GM23248 (cell line): ENCODE results near the gene DCAF4. TPM values are rescaled to one million over a fixed set of nuclear protein-coding genes. Genes with fewer than 3 reads are reported as not detected.

Experiments used
- DNase-seq: peaks from one replicate; pipeline ENCODE4 v3.0.0-alpha.2; 2015
- H2AFZ ChIP-seq: fragments of 200-600 bp; sonication (generic); 2 replicates; pipeline ENCODE4 v1.6.1; 2016; ENCODE audit warnings: antibody characterized with exemption
- H3F3A ChIP-seq: fragments of 200-600 bp; sonication (generic); 2 replicates; pipeline ENCODE4 v1.6.1; 2016; ENCODE audit warnings: mild to moderate bottlenecking, antibody characterized with exemption, mixed run types; ENCODE audit not compliant: insufficient read depth
- H3K27ac ChIP-seq: fragments of 200-600 bp; sonication (generic); 2 replicates; pipeline ENCODE4 v1.5.1; 2016; ENCODE audit warnings: mild to moderate bottlenecking
- H3K27me3 ChIP-seq: fragments of 200-600 bp; sonication (generic); replicated peaks from 2 replicates; pipeline ENCODE4 v1.6.1; 2016; ENCODE audit warnings: mild to moderate bottlenecking; ENCODE audit not compliant: insufficient read depth
- H3K36me3 ChIP-seq: fragments of 200-600 bp; sonication (generic); 2 replicates; pipeline ENCODE4 v1.6.1; 2016; ENCODE audit warnings: low read depth, mild to moderate bottlenecking
- H3K4me1 ChIP-seq: fragments of 200-600 bp; sonication (generic); 2 replicates; pipeline ENCODE4 v1.6.1; 2016; ENCODE audit warnings: mild to moderate bottlenecking; ENCODE audit not compliant: insufficient read depth
- H3K4me2 ChIP-seq: fragments of 200-600 bp; sonication (generic); one replicate; pipeline ENCODE4 v1.6.1; 2016; ENCODE audit warnings: mild to moderate bottlenecking; ENCODE audit not compliant: unreplicated experiment
- H3K4me3 ChIP-seq: fragments of 200-600 bp; sonication (generic); 2 replicates; pipeline ENCODE4 v1.5.1; 2016; ENCODE audit warnings: mild to moderate bottlenecking
- H3K79me2 ChIP-seq: fragments of 200-600 bp; sonication (generic); 2 replicates; pipeline ENCODE4 v1.6.1; 2016; ENCODE audit warnings: mild to moderate bottlenecking; ENCODE audit not compliant: insufficient read depth
- H3K9ac ChIP-seq: fragments of 200-600 bp; sonication (generic); 2 replicates; pipeline ENCODE4 v1.6.1; 2016; ENCODE audit warnings: mild to moderate bottlenecking
- H3K9me2 ChIP-seq: fragments of 200-600 bp; sonication (generic); 2 replicates; pipeline ENCODE4 v1.6.1; 2016; ENCODE audit warnings: mixed run types, mild to moderate bottlenecking, moderate library complexity; ENCODE audit not compliant: insufficient read depth
- H3K9me3 ChIP-seq: fragments of 200-600 bp; sonication (generic); one replicate; pipeline ENCODE4 v1.6.1; 2017; ENCODE audit warnings: low read depth
- H4K20me1 ChIP-seq: fragments of 200-600 bp; sonication (generic); 2 replicates; pipeline ENCODE4 v1.6.0; 2016; ENCODE audit not compliant: insufficient read depth
- EZH2 ChIP-seq: fragments of 200-600 bp; sonication (generic); IDR thresholded peaks from 2 replicates; pipeline ENCODE4 v1.6.1; 2018; ENCODE audit warnings: antibody characterized with exemption, mild to moderate bottlenecking; ENCODE audit not compliant: insufficient read depth, poor library complexity, severe bottlenecking
- EZH2phosphoT487 ChIP-seq: fragments of 200-600 bp; sonication (generic); IDR thresholded peaks from 2 replicates; pipeline ENCODE4 v1.6.1; 2018; ENCODE audit warnings: antibody characterized with exemption, moderate library complexity, mild to moderate bottlenecking, low read depth; ENCODE audit not compliant: insufficient read depth
- WGBS, 2 experiments: methylation state at CpG; one replicate each; pipeline ENCODE4 v1.1.6; 2015 to 2017; ENCODE audit warnings: low lambda C conversion rate in 2 of 2, low coverage in 1 of 2; ENCODE audit errors: missing lambda C conversion rate in 2 of 2; 5-methylcytosine and 5-hydroxymethylcytosine counted together
- in situ Hi-C: fragments of 300-500 bp; cut with MboI; formaldehyde crosslinking; loops from 2 replicates; pipeline ENCODE4 v1.15.0; 2020
- polyA plus RNA-seq: library from polyadenylated mRNA; unstranded; fragments of >200 nt; fragmentation: Nextera tagmentation; extraction: Ambion mirVana; gene quantifications from 2 replicates; pipeline ENCODE4 v1.2.1, GENCODE V29; 2016
- total RNA-seq: library from RNA; depleted of rRNA; stranded (reverse); fragments of >200 nt; shearing (Covaris generic); gene quantifications from 2 replicates; pipeline ENCODE4 v1.2.3, GENCODE V29; 2014

The DCAF4 gene
- total and polyA plus RNA-seq, 2 experiments from 2014 or later = 17.1 to 20.4 TPM

DNA sequence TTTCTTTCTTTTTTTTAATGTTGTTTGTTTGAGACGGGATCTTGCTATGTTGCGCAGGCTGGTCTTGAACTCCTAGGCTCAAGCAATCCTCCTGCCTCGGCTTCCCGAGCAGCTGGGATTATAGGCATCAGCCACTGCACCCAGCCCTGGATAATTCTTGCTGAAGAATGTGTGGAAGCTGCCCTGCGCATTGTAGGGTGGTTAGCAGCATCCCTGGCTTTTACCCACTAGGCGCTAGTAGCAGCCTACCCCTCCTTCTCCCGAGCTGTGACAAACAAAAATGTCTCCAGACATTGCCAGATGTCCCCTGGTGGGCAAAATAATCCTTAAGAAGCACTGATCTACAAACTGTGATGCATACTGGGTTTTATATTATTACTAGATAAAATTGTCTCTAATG is 6.6 kb downstream of the DCAF4 start:
- Histone ChIP-seq H3F3A (no peaks in the 10 kb centered on the region), H3K4me2 (no peak overlapping the region), H3K9me2 (no peaks in the 10 kb centered on the region), H3K4me3 (no peak overlapping the region), H3K79me2 (peaks cover 90% of the 10 kb centered on the region), H2AFZ (no peak overlapping the region), H3K27me3 (no peaks in the 10 kb centered on the region), H4K20me1 (no peaks in the 10 kb centered on the region), H3K9me3 (no peaks in the 10 kb centered on the region), H3K4me1 (no peaks in the 10 kb centered on the region), H3K36me3 (no peaks in the 10 kb centered on the region), H3K9ac (no peak overlapping the region), H3K27ac (no peak overlapping the region)
- in situ Hi-C loops = no loop called here
- 80 to 82% methylated on average over 7 of the region's 7 CpGs for whole genome bisulfite sequencing, 2 experiments
- no peak for DNase-seq
- TF ChIP-seq EZH2 (no peak), EZH2phosphoT487 (no peak)

GRCh38 chr14:72939630-72940029 is 13.4 kb downstream of the DCAF4 start:
- Histone ChIP-seq H3K4me3 (no peak overlapping the region), H3K36me3 (peaks cover 19% of the 10 kb centered on the region; the same call in 1 of the 2 replicates), H3F3A (no peaks in the 10 kb centered on the region), H3K9me3 (no peaks in the 10 kb centered on the region), H3K9me2 (no peaks in the 10 kb centered on the region), H4K20me1 (no peaks in the 10 kb centered on the region), H2AFZ (no peak overlapping the region), H3K9ac (no peak overlapping the region), H3K27me3 (no peaks in the 10 kb centered on the region), H3K4me1 (no peaks in the 10 kb centered on the region), H3K79me2 (peaks cover 28% of the 10 kb centered on the region), H3K4me2 (no peak overlapping the region), H3K27ac (no peak overlapping the region)
- in situ Hi-C loops = loop anchor here (10.0 kb wide), 1 partner anchor 425 kb away; no protein-coding TSS in a partner anchor
- WGBS, 2 experiments = 89 to 91% methylated on average over 13 of the region's 13 CpGs
- no peak for DNase-seq
- TF ChIP-seq EZH2phosphoT487 (no peak), EZH2 (no peak)

- WGBS, 2 experiments = 86 to 90% methylated on average over 12 of the region's 12 CpGs
- Histone ChIP-seq H3K9ac (no peak overlapping the region), H2AFZ (no peak overlapping the region), H3K9me2 (no peaks in the 10 kb centered on the region), H3K4me1 (no peaks in the 10 kb centered on the region), H3K27ac (no peak overlapping the region), H3K4me2 (no peak overlapping the region), H3K79me2 (peaks cover 12% of the 10 kb centered on the region; the same call in 1 of the 2 replicates), H3K27me3 (no peaks in the 10 kb centered on the region), H4K20me1 (no peaks in the 10 kb centered on the region), H3F3A (no peaks in the 10 kb centered on the region), H3K4me3 (no peak overlapping the region), H3K36me3 (peaks cover 19% of the 10 kb centered on the region; the same call in 1 of the 2 replicates), H3K9me3 (no peaks in the 10 kb centered on the region)
- in situ Hi-C loops = loop anchor here (10.0 kb wide), 1 partner anchor 427 kb away; no protein-coding TSS in a partner anchor
- TF ChIP-seq EZH2 (no peak), EZH2phosphoT487 (no peak)
- DNase-seq = no peak
Measured at GRCh38 chr14:72941286-72941985, 15.2 kb downstream of the DCAF4 start.

GRCh38 chr14:72942934-72943333 is 16.7 kb downstream of the DCAF4 start:
- Histone ChIP-seq H3K36me3 (peaks cover 19% of the 10 kb centered on the region; the same call in 1 of the 2 replicates), H3K9me3 (no peaks in the 10 kb centered on the region), H3K4me1 (no peaks in the 10 kb centered on the region), H3K4me2 (no peak overlapping the region), H4K20me1 (no peaks in the 10 kb centered on the region), H2AFZ (no peak overlapping the region), H3K9ac (no peak overlapping the region), H3K9me2 (no peaks in the 10 kb centered on the region), H3K27ac (no peak overlapping the region), H3K4me3 (no peak overlapping the region), H3F3A (peaks cover 2% of the 10 kb centered on the region), H3K27me3 (no peaks in the 10 kb centered on the region), H3K79me2 (0 out of 2 replicates have a peak, but pooled peaks cover under 1% of the 10 kb centered on the region)
- TF ChIP-seq EZH2 (no peak), EZH2phosphoT487 (no peak)
- in situ Hi-C loops = loop anchor here (10.0 kb wide), 1 partner anchor 428 kb away; no protein-coding TSS in a partner anchor
- WGBS, 2 experiments = 89 to 91% methylated on average over 14 of the region's 14 CpGs
- no peak for DNase-seq
